Measurements from ENCODE around the gene SEC61B.

Gene SEC61B

DNA sequence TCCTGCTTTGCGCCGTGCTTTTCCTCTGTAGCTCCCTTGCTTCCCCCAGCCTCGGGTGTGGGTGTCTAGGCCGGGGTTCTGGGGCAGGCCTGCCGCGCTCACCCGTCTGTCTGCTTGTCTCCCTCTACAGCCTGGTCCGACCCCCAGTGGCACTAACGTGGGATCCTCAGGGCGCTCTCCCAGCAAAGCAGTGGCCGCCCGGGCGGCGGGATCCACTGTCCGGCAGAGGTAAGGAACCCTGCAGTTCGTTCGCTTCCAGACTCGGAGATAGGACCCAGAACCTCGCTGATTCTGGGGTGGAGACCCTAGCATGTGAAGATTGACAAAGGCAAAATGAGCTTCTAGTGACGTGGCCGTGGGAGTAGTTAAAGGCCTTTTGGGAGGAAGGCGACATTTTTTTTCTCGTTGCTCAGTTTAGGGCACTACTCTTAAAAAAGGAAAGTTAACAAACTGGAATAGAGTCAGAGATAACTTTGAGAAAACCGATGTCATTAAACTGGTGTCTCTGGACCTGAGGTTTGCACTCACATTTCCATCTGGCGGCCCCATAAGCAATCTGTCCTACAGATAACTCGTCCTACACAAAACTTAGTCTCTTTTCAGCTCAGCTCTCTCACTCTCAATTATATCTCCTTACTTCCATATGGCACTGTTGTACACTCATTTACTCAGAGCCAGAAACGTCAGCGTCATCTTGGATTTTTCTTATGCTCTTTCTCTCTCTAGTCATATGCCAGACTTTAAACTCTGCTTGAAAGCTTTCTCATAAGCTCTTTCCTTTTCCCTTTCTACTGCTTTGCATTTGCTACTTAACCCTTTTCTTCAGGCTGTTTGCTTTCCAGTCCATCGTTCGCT lies 561 bp downstream of the SEC61B start:
- no peak for TF ChIP-seq CTCF (IDR thresholded peaks at IDR 0.05; ENCODE audit: low read depth, low read length)
- peak overlapping the region; percentile 94 for H3K4me3 ChIP-seq (ENCODE audit: low read depth, low read length)
- no peak for DNase-seq (ENCODE audit: low read depth, low spot score)
- in situ Hi-C loops (cut with HindIII; ENCODE audit: low sequenced_read_pairs) = no loop called here

DNA sequence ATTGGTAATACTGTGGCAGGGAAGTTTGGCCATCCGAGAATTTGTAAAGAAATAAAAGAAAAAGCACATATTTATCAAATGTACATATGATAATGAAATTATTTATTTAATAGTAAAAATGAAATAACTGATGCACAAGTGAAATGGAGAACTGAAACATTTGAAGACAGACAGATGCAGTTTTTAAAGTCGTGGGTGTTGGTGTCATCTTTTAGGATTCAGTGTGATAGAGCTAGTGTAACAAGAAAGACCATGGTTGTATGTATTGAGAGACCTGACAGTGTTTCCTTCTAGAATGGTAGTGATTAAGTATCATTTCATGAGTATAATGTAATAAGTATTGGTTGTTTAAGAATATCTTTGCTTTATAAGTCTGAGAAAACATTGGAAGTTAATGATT lies 2.4 kb downstream of the SEC61B start:
- in situ Hi-C loops (cut with HindIII; ENCODE audit: low sequenced_read_pairs) = no loop called here
- no peak for DNase-seq (ENCODE audit: low read depth, low spot score)
- no peak for TF ChIP-seq CTCF (IDR thresholded peaks at IDR 0.05; ENCODE audit: low read depth, low read length)
- H3K4me3 ChIP-seq (ENCODE audit: low read depth, low read length) = no peak overlapping the region

- no peak for TF ChIP-seq CTCF (IDR thresholded peaks at IDR 0.05; ENCODE audit: low read depth, low read length)
- in situ Hi-C loops (cut with HindIII; ENCODE audit: low sequenced_read_pairs) = no loop called here
- no peak for DNase-seq (ENCODE audit: low read depth, low spot score)
Measured at GRCh38 chr9:99226054-99226453, 4.0 kb downstream of the SEC61B start.

GRCh38 chr9:99230206-99230605 lies 8.1 kb downstream of the SEC61B start:
- no peak for TF ChIP-seq CTCF (IDR thresholded peaks at IDR 0.05; ENCODE audit: low read depth, low read length)
- in situ Hi-C loops (cut with HindIII; ENCODE audit: low sequenced_read_pairs) = no loop called here
- no peak overlapping the region for H3K4me3 ChIP-seq (ENCODE audit: low read depth, low read length)
- no peak for DNase-seq (ENCODE audit: low read depth, low spot score)

More at GRCh38 chr9:99226054-99226453, 4.0 kb downstream of the SEC61B start:
- no peak overlapping the region for H3K4me3 ChIP-seq (ENCODE audit: low read depth, low read length)

GRCh38 chr9:99231711-99232110 lies 9.6 kb downstream of the SEC61B start:
- H3K4me3 ChIP-seq (ENCODE audit: low read depth, low read length) = no peak overlapping the region
- TF ChIP-seq CTCF (IDR thresholded peaks at IDR 0.05; ENCODE audit: low read depth, low read length) = peak; percentile 68
- DNase-seq (ENCODE audit: low read depth, low spot score) = no peak
- in situ Hi-C loops (cut with HindIII; ENCODE audit: low sequenced_read_pairs) = no loop called here

DNA sequence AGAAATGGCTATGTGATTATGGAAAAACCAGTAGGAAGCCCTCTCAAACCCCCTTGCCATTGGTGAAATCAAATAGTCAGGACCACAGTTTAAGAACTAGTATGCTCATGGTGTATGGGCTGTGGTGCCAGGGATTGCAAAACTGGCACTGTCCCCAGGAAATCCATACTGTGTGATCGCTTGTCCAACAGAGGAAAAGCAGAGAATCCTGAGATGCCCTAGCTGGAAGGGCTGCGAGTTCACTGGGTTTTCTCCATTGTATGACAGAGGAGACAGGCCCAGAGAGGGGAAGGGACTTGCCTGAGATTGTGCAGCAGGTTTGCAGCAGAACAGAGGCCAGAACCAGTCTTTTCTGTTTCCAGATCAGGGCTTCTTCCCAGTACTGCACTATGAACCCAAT lies 12.5 kb downstream of the SEC61B start:
- H3K4me3 ChIP-seq (ENCODE audit: low read depth, low read length) = no peak overlapping the region
- in situ Hi-C loops (cut with HindIII; ENCODE audit: low sequenced_read_pairs) = no loop called here
- no peak for TF ChIP-seq CTCF (IDR thresholded peaks at IDR 0.05; ENCODE audit: low read depth, low read length)
- DNase-seq (ENCODE audit: low read depth, low spot score) = no peak

Data from astrocyte of the spinal cord (primary cell).